HG02678 (cell line): ENCODE results near the gene ASIC3.
"Not testable (repeated sequence)": the region's sequence is repeated elsewhere in the genome, so short reads cannot be mapped to it uniquely, and the experiment has no call there.

Source experiments
- ATAC-seq: cut with Tn5 transposase; IDR thresholded peaks from one replicate; pipeline ENCODE4 v1.9.1; 2021; ENCODE audit warnings: mild to moderate bottlenecking, moderate library complexity; ENCODE audit not compliant: unreplicated experiment

Gene ASIC3

DNA sequence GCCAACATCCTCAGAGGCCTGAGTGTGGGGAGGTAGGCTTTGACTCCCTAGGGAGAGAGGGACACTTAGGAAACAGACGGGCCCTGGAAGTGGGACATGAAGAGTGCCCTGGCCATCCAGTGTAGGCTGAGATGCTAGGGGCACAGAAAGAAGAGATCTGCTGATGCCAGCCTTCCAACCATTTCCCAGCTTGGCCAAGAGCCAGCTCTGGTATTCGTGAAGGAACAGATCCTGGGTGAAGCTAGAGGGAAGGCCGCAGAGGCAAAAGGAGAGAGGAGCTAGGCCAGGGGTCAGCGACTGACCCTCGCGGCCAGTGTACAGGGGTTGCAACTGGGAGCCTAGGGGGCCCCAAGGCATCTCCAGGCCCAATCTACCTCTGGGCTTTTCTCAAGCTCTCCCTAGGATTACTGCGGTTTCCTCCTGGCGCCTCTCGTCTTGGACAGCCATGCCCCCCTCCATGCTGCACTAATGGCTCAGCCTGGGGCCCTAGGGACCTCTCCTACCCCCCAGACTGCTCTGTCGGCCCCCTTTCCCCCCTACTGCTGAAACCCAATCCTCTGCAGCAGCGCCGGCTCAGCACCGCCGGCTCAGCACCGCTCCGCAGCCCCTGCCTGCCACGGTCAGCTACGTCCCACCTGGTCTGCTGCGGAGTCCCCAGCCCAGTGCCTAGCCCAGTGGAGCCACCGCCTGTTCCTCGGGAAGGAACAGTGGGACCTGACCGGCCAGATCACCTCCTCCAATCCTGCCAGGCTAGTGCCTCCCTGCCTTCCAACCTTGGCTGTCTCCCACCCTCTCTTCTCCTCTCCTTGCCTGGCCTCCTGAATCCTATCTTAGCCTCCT lies at the start of gene ASIC3:
Gene ASIC3 (plus strand): TSS at position 556 of the 840 bp plus-strand sequence. CDS start 355 bp downstream, outside the sequence.
- no peak for ATAC-seq

- no peak for ATAC-seq
These were observed 49.3 kb upstream of the ASIC3 start for GRCh38 chr7:150999001-150999400.

- no peak for ATAC-seq
These were observed 48.7 kb upstream of the ASIC3 start for GRCh38 chr7:150999497-151000230.

GRCh38 chr7:151000897-151001495 lies 47.3 kb upstream of the ASIC3 start:
- no peak for ATAC-seq

DNA sequence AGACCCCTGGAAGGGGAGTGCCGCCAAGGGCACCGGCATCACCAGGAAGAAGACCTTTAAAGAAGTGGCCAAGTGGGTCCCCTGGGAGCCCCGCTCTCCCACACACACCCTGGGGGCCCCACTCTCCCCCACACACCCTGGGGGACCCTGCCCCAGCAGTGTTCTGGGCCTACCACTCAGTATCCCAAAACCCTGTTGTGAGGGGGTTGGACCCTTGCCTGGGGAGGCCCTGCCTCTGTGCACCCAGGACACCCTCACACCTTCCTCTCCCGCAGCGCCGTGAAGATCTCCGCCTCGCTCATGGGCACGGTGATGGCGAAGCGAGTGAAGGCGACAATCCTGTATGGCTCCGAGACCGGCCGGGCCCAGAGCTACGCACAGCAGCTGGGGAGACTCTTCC lies 46.8 kb upstream of the ASIC3 start:
- no peak for ATAC-seq

- no peak for ATAC-seq
These were observed 44.8 kb upstream of the ASIC3 start for GRCh38 chr7:151003572-151003971.

- ATAC-seq: no peak
These were observed 42.8 kb upstream of the ASIC3 start for GRCh38 chr7:151005566-151005965.

- ATAC-seq: no peak
These were observed 41.6 kb upstream of the ASIC3 start for GRCh38 chr7:151006590-151007300.

GRCh38 chr7:151007469-151007898 lies 40.8 kb upstream of the ASIC3 start:
- no peak for ATAC-seq

DNA sequence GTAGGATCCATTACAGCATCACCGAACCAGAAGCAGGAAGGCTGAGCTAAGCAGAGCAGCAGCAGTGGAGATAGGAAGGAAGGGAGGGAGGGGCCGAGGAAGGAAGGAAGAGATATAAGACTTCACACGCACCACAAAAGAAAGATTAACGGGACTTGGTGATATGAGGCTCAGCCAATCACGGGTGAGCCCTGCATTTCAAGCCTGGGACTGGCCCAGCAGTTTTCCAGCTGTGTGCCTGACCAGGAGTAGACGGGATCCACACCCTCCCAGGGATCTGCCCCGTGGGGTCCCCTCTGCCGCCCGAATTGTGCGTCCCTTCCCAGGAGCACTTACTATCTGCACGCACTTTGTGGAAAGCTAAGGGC lies 40.2 kb upstream of the ASIC3 start:
- no peak for ATAC-seq

GRCh38 chr7:151008511-151009323 lies 39.6 kb upstream of the ASIC3 start:
- peak; percentile 57 for ATAC-seq

DNA sequence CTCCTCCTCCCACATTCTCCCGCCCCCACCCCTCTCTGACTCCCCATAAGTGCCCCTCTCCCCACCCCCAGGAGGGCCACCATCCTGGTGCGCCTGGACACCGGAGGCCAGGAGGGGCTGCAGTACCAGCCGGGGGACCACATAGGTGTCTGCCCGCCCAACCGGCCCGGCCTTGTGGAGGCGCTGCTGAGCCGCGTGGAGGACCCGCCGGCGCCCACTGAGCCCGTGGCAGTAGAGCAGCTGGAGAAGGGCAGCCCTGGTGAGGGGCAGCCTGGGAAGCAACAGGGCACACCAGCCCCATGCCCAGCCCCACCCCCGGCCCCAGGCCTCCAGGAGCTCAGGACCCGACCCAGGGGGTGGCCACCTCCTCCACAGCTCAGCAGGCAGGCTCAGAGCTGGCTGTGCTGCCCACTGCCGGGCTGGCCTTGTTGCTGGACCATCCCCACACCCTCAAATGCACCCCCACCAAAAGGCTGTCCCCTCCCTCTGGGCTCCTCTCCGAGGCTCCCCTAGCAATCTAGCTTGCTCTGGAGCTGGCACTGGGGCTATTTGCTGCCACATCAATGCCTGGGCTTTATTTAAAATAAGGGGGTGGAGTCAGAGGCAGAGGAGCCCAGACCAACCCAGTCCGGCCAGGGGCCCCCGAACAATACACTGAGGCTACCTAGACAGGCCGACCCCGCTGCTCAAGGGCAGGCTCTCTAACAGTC lies 38.8 kb upstream of the ASIC3 start:
- ATAC-seq: no peak

GRCh38 chr7:151010037-151010306 lies 38.4 kb upstream of the ASIC3 start:
- ATAC-seq: no peak

DNA sequence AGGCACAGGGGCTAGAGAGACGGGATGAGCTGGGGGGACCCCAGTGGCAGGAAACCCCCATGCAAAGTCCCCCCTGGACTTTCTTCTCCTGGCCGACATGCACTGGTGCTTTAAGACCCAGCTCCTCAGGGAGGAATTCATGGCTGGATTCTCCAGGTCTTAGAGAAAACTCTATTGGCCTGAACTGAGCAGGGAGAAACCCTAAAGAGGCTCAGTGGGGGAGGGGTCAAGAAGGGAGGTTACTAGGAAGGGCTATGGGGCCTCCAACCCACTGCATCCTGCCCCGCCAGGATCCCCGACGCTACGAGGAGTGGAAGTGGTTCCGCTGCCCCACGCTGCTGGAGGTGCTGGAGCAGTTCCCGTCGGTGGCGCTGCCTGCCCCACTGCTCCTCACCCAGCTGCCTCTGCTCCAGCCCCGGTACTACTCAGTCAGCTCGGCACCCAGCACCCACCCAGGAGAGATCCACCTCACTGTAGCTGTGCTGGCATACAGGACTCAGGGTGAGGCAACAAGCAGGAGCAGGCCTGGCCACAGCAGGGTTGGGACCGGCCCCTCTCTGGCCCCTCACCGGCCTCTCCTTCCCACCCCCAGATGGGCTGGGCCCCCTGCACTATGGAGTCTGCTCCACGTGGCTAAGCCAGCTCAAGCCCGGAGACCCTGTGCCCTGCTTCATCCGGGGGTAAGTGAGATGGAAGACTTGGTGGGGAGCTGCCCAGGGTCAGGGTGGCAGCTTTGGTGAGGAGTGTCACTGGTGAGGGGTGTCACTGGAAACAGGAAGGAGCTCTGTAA lies 37.8 kb upstream of the ASIC3 start:
- ATAC-seq: no peak

GRCh38 chr7:151011097-151011409 lies 37.3 kb upstream of the ASIC3 start:
- ATAC-seq: no peak

DNA sequence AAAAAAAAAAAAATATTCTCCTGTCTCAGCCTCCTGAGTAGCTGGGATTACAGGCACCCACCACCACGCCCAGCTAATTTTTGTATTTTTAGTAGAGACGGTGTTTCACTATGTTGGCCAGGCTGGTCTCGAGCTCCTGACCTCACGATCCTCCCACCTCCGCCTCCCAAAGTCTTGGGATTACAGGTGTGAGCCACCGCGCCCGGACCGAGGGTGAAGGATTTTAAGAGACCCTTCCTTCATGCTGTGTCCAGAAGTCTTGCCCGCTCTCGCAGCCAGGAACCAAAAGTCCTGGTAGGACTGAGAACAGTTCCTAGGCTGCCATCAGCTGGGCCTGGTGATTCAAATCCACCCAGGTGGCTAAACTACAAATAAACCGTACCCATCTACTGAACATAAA lies 36.7 kb upstream of the ASIC3 start:
- ATAC-seq: not testable (repeated sequence)

- no peak for ATAC-seq
These were observed 36.2 kb upstream of the ASIC3 start for GRCh38 chr7:151012031-151012692.

DNA sequence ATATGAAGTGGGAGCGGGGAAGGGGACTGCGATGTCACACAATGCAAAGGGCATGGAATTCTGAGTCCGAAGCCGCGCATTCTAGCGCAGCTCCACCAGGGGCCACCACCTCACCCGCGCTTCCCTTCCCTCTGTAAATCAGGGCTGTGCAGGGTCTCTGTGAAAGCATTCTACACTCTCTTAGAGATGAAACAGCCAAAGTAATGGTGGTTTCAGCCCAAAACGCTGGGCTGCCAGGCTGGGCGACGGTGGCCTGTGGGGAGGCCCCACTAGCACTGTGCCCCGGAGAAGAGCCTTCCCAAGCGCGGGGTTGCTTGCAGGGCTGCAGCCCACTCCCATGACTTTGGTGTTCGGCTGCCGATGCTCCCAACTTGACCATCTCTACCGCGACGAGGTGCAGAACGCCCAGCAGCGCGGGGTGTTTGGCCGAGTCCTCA lies 35.4 kb upstream of the ASIC3 start:
- no peak for ATAC-seq

GRCh38 chr7:151013356-151013732 lies 35.0 kb upstream of the ASIC3 start:
- ATAC-seq: no peak
